NCI-H1092 (cell line): ENCODE measurements around the gene LIMK2.
A peak's percentile ranks its signal among the peaks of the same experiment; 100 is the strongest.
"Not testable (repeated sequence)": the region's sequence is repeated elsewhere in the genome, so short reads cannot be mapped to it uniquely, and the experiment has no call there.

Source experiments
- DNase-seq: peaks from one replicate; lab custom pipeline; 2025; lab: John Stamatoyannopoulos, UW

Gene LIMK2

DNA sequence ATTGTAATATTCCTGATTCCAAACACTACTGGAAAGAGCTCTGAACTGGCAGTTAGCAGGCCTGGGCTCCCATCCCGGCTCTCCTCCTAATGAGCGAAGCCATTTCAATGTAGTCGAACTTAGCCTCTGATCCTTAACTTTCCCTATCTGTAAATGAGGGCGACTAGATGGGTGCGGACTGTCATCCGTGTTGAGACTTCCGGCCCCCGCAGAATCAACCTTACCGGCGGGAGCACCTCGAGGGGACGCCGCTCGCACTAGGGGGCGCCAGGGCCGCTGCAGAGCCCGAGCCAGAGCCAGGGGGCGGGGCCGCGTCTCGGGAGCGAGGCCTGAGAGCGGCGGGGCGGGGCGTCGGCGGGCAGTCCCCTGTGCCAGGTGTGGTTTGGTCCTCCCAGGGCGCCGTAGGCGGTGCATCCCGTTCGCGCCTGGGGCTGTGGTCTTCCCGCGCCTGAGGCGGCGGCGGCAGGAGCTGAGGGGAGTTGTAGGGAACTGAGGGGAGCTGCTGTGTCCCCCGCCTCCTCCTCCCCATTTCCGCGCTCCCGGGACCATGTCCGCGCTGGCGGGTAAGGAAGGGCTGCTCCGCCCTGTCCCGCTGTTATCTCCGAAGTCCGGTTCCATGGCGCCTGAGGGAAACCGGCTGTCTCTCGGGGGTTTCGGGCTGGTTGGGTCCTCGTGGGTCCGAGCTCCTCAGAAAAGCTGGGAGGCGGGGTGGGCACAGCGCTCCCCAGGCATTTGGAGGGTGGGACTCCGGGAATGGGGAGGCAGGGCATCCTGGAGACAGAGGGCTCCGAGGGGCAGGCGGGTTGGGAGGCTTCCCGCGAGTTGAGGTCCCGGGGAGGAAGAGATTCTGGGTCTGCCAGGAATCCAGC is at the start of gene LIMK2:
LIMK2 (plus strand) TSS at position 437 of the 869 bp plus-strand sequence; CDS start at position 548, 111 bp downstream.
- DNase-seq = peak; percentile 88

GRCh38 chr22:31170971-31171370 is 41.1 kb upstream of the LIMK2 start:
- no peak for DNase-seq

DNA sequence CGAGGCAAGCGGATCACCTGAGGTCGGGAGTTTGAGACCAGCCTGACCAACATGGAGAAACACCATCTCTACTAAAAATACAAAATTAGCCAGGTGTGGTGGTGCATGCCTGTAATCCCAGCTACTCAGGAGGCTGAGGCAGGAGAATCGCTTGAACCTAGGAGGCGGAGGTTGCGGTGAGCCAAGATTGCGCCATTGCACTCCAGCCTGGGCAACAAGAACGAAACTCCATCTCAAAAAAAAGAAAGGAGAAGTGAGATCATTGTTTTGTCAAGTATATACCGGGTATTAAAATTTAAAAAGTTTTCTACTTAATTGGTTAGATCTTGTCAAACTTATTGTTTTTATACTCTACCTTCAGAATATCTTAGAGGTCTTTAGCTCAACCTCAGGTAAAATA is 40.4 kb upstream of the LIMK2 start:
- not testable (repeated sequence) for DNase-seq

DNA sequence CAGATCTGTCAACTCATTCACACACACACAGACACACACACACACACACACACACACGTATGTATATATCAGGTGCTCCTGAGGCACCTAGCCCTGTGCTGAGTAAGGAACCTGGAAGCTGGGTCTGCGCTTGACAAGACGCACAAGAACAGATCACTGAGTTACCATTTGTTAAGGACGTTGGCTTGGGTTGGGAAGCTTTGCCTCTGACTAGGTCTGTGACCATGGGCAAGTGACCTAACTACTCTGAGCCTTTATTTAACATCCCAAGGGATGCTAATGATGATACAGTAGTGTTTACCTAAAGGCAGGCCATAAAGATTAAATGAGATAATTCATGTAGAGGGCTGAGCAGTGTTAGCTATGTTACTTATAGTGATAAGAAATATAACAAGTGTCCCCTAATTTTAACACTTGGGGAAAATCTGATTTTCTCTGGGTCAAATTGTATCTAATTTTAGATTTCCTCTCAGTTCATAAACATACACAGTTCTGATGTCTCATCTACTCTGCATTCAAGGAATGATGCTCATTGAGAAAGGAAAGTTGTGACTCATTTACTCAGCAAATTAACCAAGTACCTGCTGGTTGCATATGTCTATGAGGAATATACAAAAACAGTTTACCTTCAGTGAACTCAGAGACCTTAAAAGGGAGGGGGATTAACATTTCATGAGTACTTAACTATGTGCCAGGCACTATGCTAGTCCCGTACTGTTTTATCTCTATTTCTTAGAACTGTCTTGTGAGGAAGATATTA is 38.5 kb upstream of the LIMK2 start:
- DNase-seq = no peak

DNA sequence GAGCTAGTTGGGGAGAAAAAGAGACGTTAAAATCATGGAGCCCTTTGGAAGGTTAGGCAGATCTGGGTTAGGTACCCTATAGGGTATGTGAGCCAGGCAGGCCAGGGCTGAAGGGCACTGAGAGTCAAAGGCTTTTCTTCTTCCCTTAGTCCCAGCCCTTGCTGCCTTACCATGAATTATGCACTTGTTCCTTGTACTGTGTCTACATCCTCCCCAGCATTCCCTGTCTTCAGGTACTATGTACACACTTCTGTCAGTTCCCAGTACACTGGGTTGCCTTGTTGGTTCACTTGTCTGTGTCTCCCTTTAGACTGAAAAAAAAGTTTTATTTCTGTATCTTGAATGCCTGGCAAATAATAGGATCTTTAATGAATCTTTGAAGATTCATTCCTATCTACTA is 35.2 kb upstream of the LIMK2 start:
- no peak for DNase-seq

GRCh38 chr22:31177420-31178162 is 34.5 kb upstream of the LIMK2 start:
- no peak for DNase-seq

DNA sequence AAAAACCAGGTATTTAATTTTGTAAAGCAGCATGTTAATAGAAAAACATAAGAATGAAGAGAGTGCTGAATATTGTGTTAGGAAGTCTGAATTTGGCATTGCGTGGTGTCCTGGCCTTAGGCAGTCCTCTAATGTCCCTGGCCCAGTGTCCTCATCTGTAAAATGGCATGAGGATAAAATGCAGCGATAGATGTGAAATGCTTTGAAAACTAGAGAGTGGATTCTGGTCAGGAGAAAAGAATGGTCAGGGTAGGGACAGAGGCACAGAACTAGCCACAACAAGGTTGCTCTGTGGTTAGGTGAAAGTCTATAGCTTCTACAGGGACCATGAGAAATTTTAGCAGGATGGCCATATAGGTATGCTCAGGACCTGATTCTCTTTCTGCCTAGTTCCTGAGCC is 33.2 kb upstream of the LIMK2 start:
- DNase-seq = no peak

GRCh38 chr22:31179345-31179744 is 32.8 kb upstream of the LIMK2 start:
- DNase-seq = peak; percentile 6

DNA sequence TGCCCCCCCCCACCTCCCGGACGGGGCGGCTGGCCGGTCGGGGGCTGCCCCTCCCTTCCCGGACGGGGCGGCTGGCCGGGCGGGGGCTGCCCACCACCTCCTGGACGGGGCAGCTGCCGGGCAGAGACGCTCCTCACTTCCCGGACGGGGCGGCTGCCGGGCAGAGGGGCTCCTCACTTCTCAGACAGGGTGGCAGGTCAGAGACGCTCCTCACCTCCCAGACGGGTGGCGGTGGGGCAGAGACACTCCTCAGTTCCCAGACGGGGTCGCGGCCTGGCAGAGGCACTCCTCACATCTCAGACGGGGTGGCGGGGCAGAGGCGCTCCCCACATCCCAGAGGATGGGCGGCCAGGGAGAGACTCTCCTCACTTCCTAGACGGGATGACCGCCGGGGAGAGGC is 28.1 kb upstream of the LIMK2 start:
- DNase-seq = no peak

- DNase-seq = no peak
Measured at GRCh38 chr22:31185056-31185455, 27.0 kb upstream of the LIMK2 start.

DNA sequence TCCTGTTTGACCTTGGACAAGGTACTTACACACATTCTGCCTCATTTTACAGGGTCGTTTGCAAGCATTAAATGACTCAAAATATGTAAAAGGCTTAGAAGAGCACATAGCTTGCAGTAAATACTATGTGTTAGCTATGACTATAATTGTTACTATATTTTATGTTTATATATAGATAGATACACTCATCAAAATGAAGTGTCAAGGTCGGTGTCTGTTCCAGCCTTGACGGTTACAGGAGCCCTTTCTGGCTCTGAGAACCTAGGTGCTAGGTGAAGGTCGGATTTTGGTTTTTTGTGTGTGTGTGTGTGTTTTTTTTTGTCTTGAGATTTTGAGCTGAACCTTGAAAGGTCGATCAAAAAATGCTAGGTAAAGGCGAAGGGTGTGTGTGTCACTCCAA is 24.5 kb upstream of the LIMK2 start:
- DNase-seq = no peak

DNA sequence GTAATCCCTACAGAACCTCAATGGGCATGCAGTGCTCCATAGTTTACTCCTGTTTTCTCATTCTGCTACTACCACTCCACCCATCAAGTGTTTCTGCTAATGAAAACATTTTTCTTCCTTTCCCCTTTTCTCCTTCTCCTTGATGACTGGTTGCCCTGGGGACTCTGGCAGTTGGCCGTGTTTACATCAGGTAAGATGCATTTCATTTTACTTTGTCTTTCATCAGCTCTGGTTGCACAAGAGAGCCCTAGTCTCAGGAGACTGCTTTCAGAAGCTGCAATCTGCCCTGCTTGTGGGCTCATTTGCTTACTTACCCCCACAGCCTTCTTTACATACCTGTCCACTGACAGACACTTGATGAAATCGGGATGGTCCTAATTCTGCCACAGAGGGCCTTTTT is 19.6 kb upstream of the LIMK2 start:
- DNase-seq = no peak

- no peak for DNase-seq
Measured at GRCh38 chr22:31193092-31193491, 19.0 kb upstream of the LIMK2 start.

GRCh38 chr22:31194681-31195080 is 17.4 kb upstream of the LIMK2 start:
- DNase-seq = not testable (repeated sequence)

- DNase-seq = no peak
Measured at GRCh38 chr22:31199187-31199586, 12.9 kb upstream of the LIMK2 start.

GRCh38 chr22:31204352-31204984 is 7.6 kb upstream of the LIMK2 start:
- DNase-seq = not testable (repeated sequence)

DNA sequence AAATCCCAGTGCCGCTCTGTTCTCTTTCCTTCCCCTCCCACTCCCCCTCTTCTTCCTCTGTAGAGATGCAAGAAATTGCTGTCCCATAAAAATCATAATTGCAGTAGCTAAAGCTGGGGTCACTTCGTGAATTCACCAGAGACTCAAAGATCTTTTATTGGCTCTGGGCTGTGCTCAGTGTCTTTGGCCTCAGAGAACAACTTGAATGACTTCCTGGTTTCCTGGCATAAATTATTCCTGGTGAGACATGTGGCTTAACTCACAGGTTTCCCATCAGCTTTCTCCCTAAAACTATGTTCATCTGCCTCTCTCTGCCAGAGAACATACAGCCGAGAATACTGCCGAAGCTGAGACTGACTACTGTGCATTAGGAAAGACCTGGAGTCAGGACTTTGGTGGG is 7.0 kb upstream of the LIMK2 start:
- DNase-seq = not testable (repeated sequence)

DNA sequence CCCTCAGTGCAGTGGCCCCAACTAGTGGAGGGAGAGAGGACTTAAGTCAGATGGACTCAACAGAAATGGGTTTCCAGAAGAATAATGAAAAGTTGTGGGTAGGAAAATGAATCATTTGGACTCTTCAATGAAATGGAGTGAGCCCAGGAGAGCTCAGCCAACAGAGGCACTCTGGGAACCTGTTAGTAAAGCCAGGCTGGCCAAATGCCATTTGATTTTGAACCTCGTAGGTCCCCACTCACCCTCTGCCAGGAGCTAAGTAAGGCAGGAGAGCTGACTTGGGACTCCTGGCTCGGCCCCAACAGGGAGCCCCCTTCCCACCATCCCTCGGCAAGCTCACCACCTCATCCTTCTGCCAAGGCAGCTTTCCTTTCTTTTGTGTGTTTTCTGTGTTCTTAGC is 5.6 kb upstream of the LIMK2 start:
- not testable (repeated sequence) for DNase-seq

DNA sequence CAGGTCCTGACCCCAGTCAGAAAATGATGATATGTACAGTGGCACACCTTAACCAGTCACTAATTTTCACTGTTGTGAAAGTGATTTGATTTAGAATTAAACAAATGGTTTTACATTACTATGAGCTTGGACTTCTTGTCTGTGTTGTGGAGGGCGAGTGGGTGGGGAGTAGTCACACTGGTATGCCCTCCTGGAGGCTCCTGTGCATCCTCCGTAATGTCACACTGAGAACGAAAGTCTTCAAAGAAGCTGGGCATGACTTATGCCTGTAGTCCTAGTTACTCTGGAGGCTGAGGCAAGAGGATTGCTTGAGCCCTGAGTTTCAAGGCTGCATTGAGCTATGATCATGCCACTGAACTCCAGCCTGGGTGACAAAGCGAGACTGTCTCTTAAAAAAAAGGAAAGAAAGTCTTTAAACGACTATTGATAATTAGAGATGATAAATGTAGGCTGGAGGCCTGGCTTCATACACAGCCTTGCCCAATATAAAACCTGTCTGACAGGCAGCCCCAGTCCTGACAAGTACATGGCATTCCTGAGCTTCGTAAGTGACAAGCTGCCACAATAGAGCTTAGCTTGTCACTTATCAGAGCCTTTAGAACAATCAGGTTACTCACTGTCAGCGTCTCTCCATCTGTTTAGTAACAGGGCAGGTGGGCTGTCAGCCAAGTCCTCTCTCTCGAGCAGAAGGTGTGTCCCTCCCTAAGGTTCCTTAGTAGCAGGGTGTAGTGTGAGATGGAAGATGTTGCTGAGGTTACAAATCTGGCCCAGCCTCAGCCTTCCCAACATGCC is 5.0 kb upstream of the LIMK2 start:
- no peak for DNase-seq

- DNase-seq = no peak
Measured at GRCh38 chr22:31210556-31211421, 1.3 kb upstream of the LIMK2 start.
